GM10266 (cell line): ENCODE measurements around the gene TMEM163.

Source experiments
- DNase-seq: peaks from one replicate; pipeline ENCODE4 v3.0.0; 2012; ENCODE audit errors: extremely low spot score
- CTCF ChIP-seq: IDR thresholded peaks from 2 replicates; pipeline ENCODE4 v1.5.1; 2012; ENCODE audit warnings: mild to moderate bottlenecking, low read depth; ENCODE audit not compliant: control insufficient read depth, insufficient read depth; ENCODE audit errors: missing control alignments

Gene TMEM163

GRCh38 chr2:134416637-134417036, 302.2 kb downstream of the TMEM163 start:
- no peak for TF ChIP-seq CTCF
- no peak for DNase-seq

DNA sequence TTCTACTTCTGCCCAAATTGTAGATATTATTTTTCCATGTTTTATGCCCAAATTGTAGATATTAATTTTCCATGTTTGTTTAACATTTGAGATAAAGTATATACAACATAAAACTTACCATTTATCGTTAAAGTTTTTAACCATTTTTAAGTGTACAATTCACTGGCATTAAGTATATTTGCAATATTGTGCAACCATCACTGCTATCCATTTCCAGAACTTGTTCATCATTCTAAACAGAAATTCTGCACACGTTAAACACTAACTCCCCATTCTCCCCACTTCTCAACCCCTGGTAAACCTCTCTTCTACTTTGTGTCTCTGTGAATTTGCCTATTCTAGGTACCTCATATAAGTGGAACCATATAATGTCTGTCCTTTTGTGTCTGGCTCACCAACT, 302.8 kb downstream of the TMEM163 start:
- no peak for DNase-seq
- TF ChIP-seq CTCF, result no peak

DNA sequence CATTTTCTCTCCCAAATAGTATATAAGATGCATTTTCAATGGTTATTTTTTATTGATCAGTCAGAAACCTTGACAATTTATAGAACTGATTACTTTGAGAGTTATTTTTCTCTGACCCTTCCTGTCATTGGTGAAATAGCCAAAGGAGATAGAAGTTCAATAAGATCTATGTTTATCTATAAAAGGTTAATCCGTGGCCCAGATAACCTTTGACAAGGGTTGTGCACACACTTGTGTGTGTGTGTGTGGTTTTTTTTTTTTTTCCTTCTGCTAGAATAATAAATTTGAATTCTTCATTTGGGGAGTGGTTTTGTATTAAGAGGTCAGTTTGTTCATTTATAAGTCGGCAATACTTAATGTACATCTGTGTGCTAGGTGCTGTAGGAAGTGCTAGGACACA, 304.9 kb downstream of the TMEM163 start:
- TF ChIP-seq CTCF, result no peak
- DNase-seq, result no peak

GRCh38 chr2:134413430-134413829, 305.4 kb downstream of the TMEM163 start:
- no peak for TF ChIP-seq CTCF
- DNase-seq, result no peak

DNA sequence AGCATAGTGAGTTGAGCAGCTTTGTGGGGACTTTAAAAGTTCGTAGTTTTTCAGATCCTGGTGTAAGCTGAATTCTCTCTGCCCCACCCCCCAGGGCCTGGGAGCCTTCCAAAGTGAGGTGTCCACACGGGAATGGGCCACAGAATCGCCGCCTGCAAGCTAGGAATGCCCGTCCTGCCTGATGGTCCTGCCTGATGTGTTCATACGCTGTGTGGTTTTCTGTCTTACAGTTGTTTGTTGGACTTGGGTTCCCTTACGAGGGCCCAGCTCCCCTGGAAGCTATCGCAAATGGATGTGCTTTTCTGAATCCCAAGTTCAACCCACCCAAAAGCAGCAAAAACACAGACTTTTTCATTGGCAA, 306.2 kb downstream of the TMEM163 start:
- no peak for TF ChIP-seq CTCF
- DNase-seq, result no peak

GRCh38 chr2:134411828-134412638, 306.8 kb downstream of the TMEM163 start:
- TF ChIP-seq CTCF, result peak; percentile 87
- DNase-seq, result peak; percentile 77

DNA sequence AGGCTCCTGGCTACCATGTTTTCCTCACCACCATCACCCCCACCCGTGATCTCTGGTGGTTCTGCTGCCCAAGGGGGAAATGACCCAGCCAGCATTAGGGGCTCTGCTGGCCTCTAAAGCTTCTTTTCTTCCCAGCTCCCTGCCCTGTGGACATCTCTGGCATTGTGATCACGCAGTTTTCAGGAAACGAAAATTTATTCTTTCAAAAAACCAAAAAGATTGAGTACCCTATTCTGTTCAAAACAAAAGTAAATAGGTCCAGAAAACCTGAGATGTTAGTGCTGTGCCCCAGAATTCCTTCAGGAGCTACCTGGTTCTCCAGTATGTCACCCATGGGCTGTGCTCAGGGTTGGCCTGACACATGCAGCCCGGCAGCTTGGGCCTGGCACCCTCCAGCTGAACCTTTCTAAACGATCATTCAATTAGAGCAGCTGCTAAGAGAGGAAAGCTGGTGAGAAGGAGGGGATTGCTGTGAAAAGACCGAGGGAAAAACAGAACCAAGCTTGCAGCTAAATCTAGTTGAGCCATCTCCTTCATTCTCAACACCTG, 307.4 kb downstream of the TMEM163 start:
- no peak for DNase-seq
- TF ChIP-seq CTCF, result no peak
